ENCODE results near the gene TNFRSF19. TPM values are rescaled to one million over a fixed set of nuclear protein-coding genes. Genes with fewer than 3 reads are reported as not detected.

Gene TNFRSF19
- total RNA-seq, 4 donors from 2014 or later, result 2.0 to 74.2 (median 4.2) TPM

GRCh38 chr13:23575632-23576031 is 5.4 kb downstream of the TNFRSF19 start:
- no peak overlapping the region for H3K27ac ChIP-seq
- intact Hi-C loops (cut with DNase I; ENCODE audit: low total_unique reads), result no loop called here
- H3K4me3 ChIP-seq, result no peak overlapping the region
- H3K4me1 ChIP-seq, result no peaks in the 10 kb centered on the region
- DNase-seq, result no peak
- no peak for TF ChIP-seq POLR2A (IDR thresholded peaks at IDR 0.05)
- no peak for TF ChIP-seq CTCF (IDR thresholded peaks at IDR 0.05)
- no peaks in the 10 kb centered on the region for H3K36me3 ChIP-seq
- H3K27me3 ChIP-seq, result no peaks in the 10 kb centered on the region
- H3K9me3 ChIP-seq, result no peaks in the 10 kb centered on the region

- TF ChIP-seq CTCF (IDR thresholded peaks at IDR 0.05) (peak; percentile 58 to 72 (median 66)), POLR2A (IDR thresholded peaks at IDR 0.05) (no peak)
- H3K27me3 ChIP-seq, result no peaks in the 10 kb centered on the region
- H3K9me3 ChIP-seq, result no peaks in the 10 kb centered on the region
- no peaks in the 10 kb centered on the region for H3K36me3 ChIP-seq
- H3K4me3 ChIP-seq, result peak overlapping the region; percentile 79 to 85
- intact Hi-C loops (cut with DNase I; ENCODE audit: low total_unique reads), result no loop called here
- H3K27ac ChIP-seq, result peak overlapping the region; percentile 84 to 90
- DNase-seq, result peak; percentile 66 to 74
- H3K4me1 ChIP-seq, result no peaks in the 10 kb centered on the region
These were observed 8.3 kb downstream of the TNFRSF19 start for GRCh38 chr13:23578411-23579071.

DNA sequence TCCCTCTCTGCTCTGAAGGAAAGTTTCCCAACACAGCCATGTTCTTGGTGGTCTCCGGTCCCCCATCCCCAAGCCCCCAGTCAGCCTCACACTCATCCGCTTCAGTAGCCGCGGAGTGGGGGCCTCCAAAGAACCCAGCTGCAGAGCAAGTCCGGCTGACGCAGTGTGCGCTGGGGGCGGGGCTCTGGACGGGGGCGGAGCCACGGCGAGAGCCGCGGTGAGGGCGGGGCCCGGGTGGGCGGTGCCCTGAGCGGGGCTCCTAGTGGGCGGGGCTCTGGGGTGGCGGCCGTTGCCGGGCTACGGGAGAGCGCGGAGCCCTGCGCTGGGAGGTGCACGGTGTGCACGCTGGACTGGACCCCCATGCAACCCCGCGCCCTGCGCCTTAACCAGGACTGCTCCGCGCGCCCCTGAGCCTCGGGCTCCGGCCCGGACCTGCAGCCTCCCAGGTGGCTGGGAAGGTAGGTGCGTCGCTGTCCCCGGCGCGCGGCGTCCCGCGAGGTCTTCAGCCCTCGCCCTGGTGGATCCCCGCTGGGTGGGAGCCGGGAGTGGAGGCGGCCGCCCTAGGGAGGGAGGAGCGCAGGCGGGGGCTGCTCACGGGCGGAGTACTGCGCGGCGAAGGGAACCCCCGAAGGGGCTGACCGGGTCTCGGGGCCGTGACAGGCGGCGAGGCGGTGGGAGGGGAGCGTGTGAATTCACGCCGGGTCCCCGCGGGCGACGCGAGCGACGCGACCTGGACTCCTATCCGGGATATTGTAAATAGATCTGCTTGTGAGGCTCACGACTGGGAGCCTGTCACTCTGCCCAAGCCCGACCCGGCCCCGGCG is 9.1 kb downstream of the TNFRSF19 start:
- Histone ChIP-seq H3K27me3 (no peaks in the 10 kb centered on the region), H3K36me3 (no peaks in the 10 kb centered on the region), H3K4me3 (peak overlapping the region; percentile 79 to 85), H3K9me3 (no peaks in the 10 kb centered on the region), H3K27ac (peak overlapping the region; percentile 84 to 90), H3K4me1 (no peaks in the 10 kb centered on the region)
- TF ChIP-seq CTCF (IDR thresholded peaks at IDR 0.05), result peak in 1 of 4 experiments; percentile 1
- peak; percentile 38 to 74 for TF ChIP-seq POLR2A (IDR thresholded peaks at IDR 0.05)
- peak; percentile 90 to 96 for DNase-seq
- intact Hi-C loops (cut with DNase I; ENCODE audit: low total_unique reads), result no loop called here

DNA sequence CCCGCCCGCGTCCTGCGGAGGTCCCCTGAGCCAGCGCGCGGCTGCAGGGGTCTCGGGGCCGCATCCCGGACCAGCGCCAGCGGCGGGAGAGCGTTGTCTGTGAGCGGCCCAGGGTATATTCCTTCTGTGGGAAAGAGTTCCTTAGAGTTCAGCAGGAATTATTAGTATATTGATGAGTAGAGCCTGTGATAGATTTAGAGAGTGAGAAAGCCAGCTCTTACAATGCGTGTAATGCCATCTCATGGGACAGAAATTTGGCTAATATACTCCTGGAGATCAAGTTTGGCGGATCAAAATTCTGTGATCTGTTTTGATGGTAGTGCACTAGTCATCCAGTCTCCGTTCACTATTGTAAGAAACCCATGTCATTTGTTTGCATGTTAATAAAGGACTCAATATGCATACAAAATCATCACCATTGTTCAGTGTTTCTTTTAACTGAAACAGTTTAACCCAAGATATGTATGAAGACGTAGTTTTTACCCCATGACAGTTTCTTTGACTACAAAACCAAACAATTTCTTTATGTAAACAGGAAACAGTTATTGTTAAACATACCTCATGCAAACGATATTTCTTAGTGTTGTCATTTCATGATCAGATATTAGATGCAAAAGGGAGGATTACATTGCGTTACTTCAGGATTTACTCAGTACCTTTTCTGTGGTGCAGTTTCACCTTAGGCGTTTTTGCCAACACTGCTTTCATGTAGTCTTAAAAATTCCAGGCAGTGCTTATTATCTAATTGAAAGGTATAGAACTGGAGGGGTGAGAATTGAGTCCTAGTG is 9.9 kb downstream of the TNFRSF19 start:
- Histone ChIP-seq H3K36me3 (no peaks in the 10 kb centered on the region), H3K9me3 (no peaks in the 10 kb centered on the region), H3K27ac (peak overlapping the region; percentile 25 to 39), H3K4me1 (no peaks in the 10 kb centered on the region), H3K27me3 (no peaks in the 10 kb centered on the region), H3K4me3 (peak overlapping the region; percentile 79 to 85)
- DNase-seq, result no peak
- intact Hi-C loops (cut with DNase I; ENCODE audit: low total_unique reads), result no loop called here
- no peak for TF ChIP-seq POLR2A (IDR thresholded peaks at IDR 0.05)

DNA sequence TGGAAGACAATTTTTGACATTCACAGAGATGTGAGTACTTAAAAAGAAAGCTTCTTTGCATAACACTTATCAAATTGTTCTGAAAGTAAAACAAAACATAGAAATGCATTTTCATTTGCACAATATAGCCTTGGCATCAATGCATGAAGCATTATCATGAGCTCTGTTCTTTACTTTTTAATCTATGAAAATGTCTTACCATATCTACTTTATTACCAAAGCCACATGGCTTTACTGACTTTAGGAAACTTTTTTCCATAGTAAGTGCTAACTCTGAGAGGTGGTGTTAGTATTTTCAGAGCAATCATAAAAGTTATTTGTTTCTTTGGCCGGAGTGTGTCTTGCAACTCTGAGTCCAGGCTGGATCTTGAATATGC is 10.5 kb downstream of the TNFRSF19 start:
- no peaks in the 10 kb centered on the region for H3K4me1 ChIP-seq
- no peak overlapping the region for H3K27ac ChIP-seq
- DNase-seq, result no peak
- no peak overlapping the region for H3K4me3 ChIP-seq
- H3K27me3 ChIP-seq, result no peaks in the 10 kb centered on the region
- TF ChIP-seq CTCF (IDR thresholded peaks at IDR 0.05), result no peak
- TF ChIP-seq POLR2A (IDR thresholded peaks at IDR 0.05), result no peak
- no peaks in the 10 kb centered on the region for H3K36me3 ChIP-seq
- no peaks in the 10 kb centered on the region for H3K9me3 ChIP-seq
- intact Hi-C loops (cut with DNase I; ENCODE audit: low total_unique reads), result no loop called here

Measured in uterus (tissue), 4 donors.